CD4-positive, alpha-beta memory T cell (primary cell): ENCODE data around the gene NCOA3. TPM values are rescaled to one million over a fixed set of nuclear protein-coding genes. Genes with fewer than 3 reads are reported as not detected.

Source experiments
- CTCF ChIA-PET: fragments of 350-600 bp; sonication (Branson Sonifier 250); formaldehyde crosslinking; loops from one replicate; lab custom pipeline; 2021; ENCODE audit warnings: inconsistent platforms; ENCODE audit not compliant: partially characterized antibody; lab: Charles Lee
- POLR2A ChIA-PET: fragments of 350-600 bp; sonication (Branson Sonifier 250); formaldehyde crosslinking; loops from one replicate; lab custom pipeline; 2021; ENCODE audit not compliant: partially characterized antibody; lab: Charles Lee
- DNase-seq, 5 donors: peaks; one replicate each; pipeline versions ENCODE4 v3.0.0 to v3.0.0-alpha.2; 2020 to 2022; ENCODE audit warnings: mixed read lengths in 1 of 5
- H3K27ac ChIP-seq: one replicate; pipeline ENCODE4 v1.7.0; 2013; ENCODE audit warnings: low read depth, low read length
- H3K27me3 ChIP-seq: 2 replicates; pipeline ENCODE4 v1.7.0; 2013; ENCODE audit warnings: mild to moderate bottlenecking, low read length, moderate library complexity; ENCODE audit not compliant: insufficient read depth
- H3K36me3 ChIP-seq: 2 replicates; pipeline ENCODE4 v1.7.0; 2013; ENCODE audit warnings: mild to moderate bottlenecking, low read length, moderate library complexity; ENCODE audit not compliant: insufficient read depth
- H3K4me1 ChIP-seq: 2 replicates; pipeline ENCODE4 v1.7.0; 2013; ENCODE audit warnings: mild to moderate bottlenecking, low read length, moderate library complexity; ENCODE audit not compliant: insufficient read depth
- H3K4me3 ChIP-seq, 2 donors: one replicate each; pipeline ENCODE4 v1.7.0; 2013; ENCODE audit warnings: low read length in 2 of 2, mild to moderate bottlenecking in 1 of 2
- H3K9me3 ChIP-seq, 2 donors: one replicate each; pipeline ENCODE4 v1.7.0; 2013; ENCODE audit warnings: low read length in 2 of 2, control low read depth in 1 of 2; ENCODE audit not compliant: control insufficient read depth in 1 of 2
- H3K27ac Mint-ChIP-seq, 7 donors: one replicate each; pipeline ENCODE4 v1.8.0; 2020 to 2021; ENCODE audit warnings: mixed read lengths in 7 of 7, mild to moderate bottlenecking in 6 of 7, inconsistent platforms in 3 of 7, moderate library complexity in 3 of 7
- H3K27me3 Mint-ChIP-seq, 2 donors: one replicate each; pipeline ENCODE4 v1.8.0; 2020 to 2021; ENCODE audit warnings: mixed read lengths in 2 of 2
- H3K36me3 Mint-ChIP-seq, 2 donors: one replicate each; pipeline ENCODE4 v1.8.0; 2020 to 2021; ENCODE audit warnings: mixed read lengths in 2 of 2, inconsistent platforms in 1 of 2, mild to moderate bottlenecking in 1 of 2
- H3K4me1 Mint-ChIP-seq, 4 donors: one replicate each; pipeline ENCODE4 v1.8.0; 2020 to 2021; ENCODE audit warnings: mixed read lengths in 4 of 4, mild to moderate bottlenecking in 1 of 4
- H3K4me3 Mint-ChIP-seq, 8 donors: one replicate each; pipeline ENCODE4 v1.8.0; 2020 to 2021; ENCODE audit warnings: mixed read lengths in 8 of 8, mild to moderate bottlenecking in 7 of 8, moderate library complexity in 6 of 8, inconsistent platforms in 3 of 8
- H3K9me3 Mint-ChIP-seq, 8 donors: one replicate each; pipeline ENCODE4 v1.8.0; 2020 to 2021; ENCODE audit warnings: mixed read lengths in 8 of 8, mild to moderate bottlenecking in 5 of 8, inconsistent platforms in 3 of 8, moderate library complexity in 1 of 8
- intact Hi-C: fragments of 100-400 bp; cut with micrococcal nuclease; formaldehyde crosslinking; loops from one replicate; pipeline ENCODE4 v1.15.1; 2023
- polyA plus RNA-seq, 2 donors: library from polyadenylated mRNA; unstranded; fragments of 300-500 nt; fragmentation: Illumina TruSeq; gene quantifications; one replicate each; pipeline ENCODE4 v1.2.3, GENCODE V29; 2021
- total RNA-seq, 2 experiments: library from RNA; stranded (reverse); gene quantifications; one replicate each; pipeline ENCODE4 v1.2.3, GENCODE V29; 2021

Gene NCOA3
- total and polyA plus RNA-seq, 4 experiments from 2014 or later = 7.0 to 74.7 (median 46.2) TPM

DNA sequence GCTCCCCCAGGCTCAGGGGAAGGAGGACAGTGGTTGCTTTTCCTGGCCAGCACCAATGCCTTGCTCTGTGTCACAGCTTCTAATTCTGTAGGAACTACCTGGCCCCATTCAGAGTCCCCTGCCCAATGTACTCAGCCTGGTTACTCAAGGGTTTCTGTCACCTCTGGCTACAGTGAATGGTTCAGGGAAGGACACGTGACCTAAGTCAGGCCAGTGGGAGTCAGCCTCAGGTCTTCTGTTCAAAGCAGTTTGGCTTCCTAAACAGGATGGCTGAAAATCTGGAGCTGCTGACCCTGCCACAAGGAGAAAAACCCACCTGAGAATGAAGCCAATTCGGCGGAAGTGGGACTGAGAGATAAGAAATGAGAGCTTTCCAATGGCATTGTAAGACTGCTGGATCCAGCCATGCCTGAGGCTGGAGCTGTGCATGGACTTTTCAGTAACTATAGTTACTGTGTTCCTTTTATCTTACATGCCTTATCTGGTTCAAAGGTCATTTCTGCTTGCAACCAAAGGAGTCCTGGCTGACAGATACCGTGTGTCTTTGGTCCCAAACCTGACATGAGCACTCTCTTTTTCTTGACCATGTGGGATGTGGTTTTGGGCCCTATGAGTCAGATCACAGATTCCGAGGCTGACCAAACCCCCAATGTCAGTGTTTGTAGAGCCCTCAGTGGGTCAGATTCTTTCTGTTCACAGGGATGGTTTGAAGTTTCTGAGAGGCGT lies 179.3 kb downstream of the NCOA3 start:
- ChIA-PET CTCF (interaction anchor here (0.8 to 7.3 kb wide), 3 partner anchors 9 to 941 kb away, joined by 3 to 78 read pairs (median 4); no protein-coding TSS in a partner anchor), POLR2A (no interaction called here)
- Mint-ChIP-seq H3K27ac (no peak overlapping the region), H3K9me3 (peaks cover 0 to 3% (median 0%) of the 10 kb centered on the region in 8 donors), H3K36me3 (no peaks in the 10 kb centered on the region), H3K27me3 (no peaks in the 10 kb centered on the region), H3K4me1 (peaks cover 0 to 2% (median 0%) of the 10 kb centered on the region in 4 donors), H3K4me3 (no peak overlapping the region)
- no peaks in the 10 kb centered on the region for H3K9me3 ChIP-seq
- H3K4me3 ChIP-seq = no peak overlapping the region
- no peaks in the 10 kb centered on the region for H3K4me1 ChIP-seq
- intact Hi-C loops = no loop called here
- no peaks in the 10 kb centered on the region for H3K36me3 ChIP-seq
- H3K27me3 ChIP-seq = no peaks in the 10 kb centered on the region
- DNase-seq = no peak
- no peak overlapping the region for H3K27ac ChIP-seq

- Histone ChIP-seq H3K27ac (no peak overlapping the region), H3K9me3 (no peaks in the 10 kb centered on the region), H3K36me3 (no peaks in the 10 kb centered on the region), H3K4me3 (no peak overlapping the region), H3K4me1 (no peaks in the 10 kb centered on the region), H3K27me3 (no peaks in the 10 kb centered on the region)
- Mint-ChIP-seq H3K27ac (no peak overlapping the region), H3K27me3 (no peaks in the 10 kb centered on the region), H3K9me3 (peaks cover 0 to 3% (median 0%) of the 10 kb centered on the region in 8 donors), H3K36me3 (no peaks in the 10 kb centered on the region), H3K4me3 (no peak overlapping the region), H3K4me1 (peaks cover 0 to 2% (median 0%) of the 10 kb centered on the region in 4 donors)
- no peak for DNase-seq
- CTCF ChIA-PET = interaction anchor here (1.1 kb wide), 1 partner anchor 938 kb away, joined by 3 read pairs; no protein-coding TSS in a partner anchor
- intact Hi-C loops = no loop called here
- POLR2A ChIA-PET = no interaction called here
Measured at GRCh38 chr20:47682028-47682783, 180.5 kb downstream of the NCOA3 start.

DNA sequence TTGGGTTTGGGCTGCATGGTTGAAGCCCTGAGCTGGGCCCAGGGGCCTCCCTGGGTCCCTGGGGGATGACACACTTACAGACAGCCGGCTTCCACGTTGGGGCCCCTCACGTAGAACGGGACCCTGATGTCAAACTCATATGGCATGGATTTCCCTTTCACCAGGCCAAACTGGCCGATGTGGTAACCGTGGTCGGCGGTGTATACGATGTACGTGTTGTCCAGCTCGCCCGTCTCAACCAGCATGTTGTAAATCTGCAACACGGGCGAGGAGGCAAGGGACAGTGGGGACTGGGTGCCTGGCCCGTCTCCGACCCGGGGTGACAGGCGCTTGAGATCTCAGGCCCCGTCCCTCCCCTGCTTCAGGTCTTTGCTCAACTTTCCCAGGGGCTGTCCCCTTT lies 181.2 kb downstream of the NCOA3 start:
- CTCF ChIA-PET = interaction anchor here (1.1 kb wide), 1 partner anchor 938 kb away, joined by 3 read pairs; no protein-coding TSS in a partner anchor
- Histone ChIP-seq H3K9me3 (no peaks in the 10 kb centered on the region), H3K36me3 (no peaks in the 10 kb centered on the region), H3K27ac (no peak overlapping the region), H3K4me3 (no peak overlapping the region), H3K4me1 (no peaks in the 10 kb centered on the region), H3K27me3 (no peaks in the 10 kb centered on the region)
- no peak overlapping the region for H3K4me3 Mint-ChIP-seq
- intact Hi-C loops = no loop called here
- H3K36me3 Mint-ChIP-seq = no peaks in the 10 kb centered on the region
- H3K27ac Mint-ChIP-seq = no peak overlapping the region
- peaks cover 0 to 3% (median 0%) of the 10 kb centered on the region in 8 donors for H3K9me3 Mint-ChIP-seq
- H3K27me3 Mint-ChIP-seq = no peaks in the 10 kb centered on the region
- no peak for DNase-seq
- POLR2A ChIA-PET = no interaction called here
- peaks cover 0 to 1% (median 0%) of the 10 kb centered on the region in 4 donors for H3K4me1 Mint-ChIP-seq

- H3K4me3 ChIP-seq = no peak overlapping the region
- H3K36me3 ChIP-seq = no peaks in the 10 kb centered on the region
- H3K9me3 ChIP-seq = no peaks in the 10 kb centered on the region
- Mint-ChIP-seq H3K36me3 (no peaks in the 10 kb centered on the region), H3K4me3 (no peak overlapping the region), H3K4me1 (no peaks in the 10 kb centered on the region), H3K27ac (no peak overlapping the region), H3K9me3 (peaks cover 0 to 2% (median 0%) of the 10 kb centered on the region in 8 donors), H3K27me3 (no peaks in the 10 kb centered on the region)
- H3K4me1 ChIP-seq = no peaks in the 10 kb centered on the region
- H3K27ac ChIP-seq = no peak overlapping the region
- no peaks in the 10 kb centered on the region for H3K27me3 ChIP-seq
- POLR2A ChIA-PET = no interaction called here
- intact Hi-C loops = no loop called here
- CTCF ChIA-PET = no interaction called here
- DNase-seq = no peak
Measured at GRCh38 chr20:47684306-47685080, 182.8 kb downstream of the NCOA3 start.

- H3K36me3 Mint-ChIP-seq = no peaks in the 10 kb centered on the region
- no peak overlapping the region for H3K4me3 ChIP-seq
- peaks cover 0 to 5% of the 10 kb centered on the region in 2 donors for H3K27me3 Mint-ChIP-seq
- H3K9me3 ChIP-seq = no peaks in the 10 kb centered on the region
- ChIA-PET CTCF (no interaction called here), POLR2A (no interaction called here)
- H3K9me3 Mint-ChIP-seq = peaks cover 0 to 2% (median 0%) of the 10 kb centered on the region in 8 donors
- no peak for DNase-seq
- H3K36me3 ChIP-seq = no peaks in the 10 kb centered on the region
- intact Hi-C loops = no loop called here
- no peak overlapping the region for H3K27ac ChIP-seq
- H3K4me3 Mint-ChIP-seq = no peak overlapping the region
- no peaks in the 10 kb centered on the region for H3K27me3 ChIP-seq
- H3K4me1 ChIP-seq = no peaks in the 10 kb centered on the region
- H3K27ac Mint-ChIP-seq = no peak overlapping the region
- H3K4me1 Mint-ChIP-seq = no peaks in the 10 kb centered on the region
Measured at GRCh38 chr20:47686545-47686944, 184.9 kb downstream of the NCOA3 start.

DNA sequence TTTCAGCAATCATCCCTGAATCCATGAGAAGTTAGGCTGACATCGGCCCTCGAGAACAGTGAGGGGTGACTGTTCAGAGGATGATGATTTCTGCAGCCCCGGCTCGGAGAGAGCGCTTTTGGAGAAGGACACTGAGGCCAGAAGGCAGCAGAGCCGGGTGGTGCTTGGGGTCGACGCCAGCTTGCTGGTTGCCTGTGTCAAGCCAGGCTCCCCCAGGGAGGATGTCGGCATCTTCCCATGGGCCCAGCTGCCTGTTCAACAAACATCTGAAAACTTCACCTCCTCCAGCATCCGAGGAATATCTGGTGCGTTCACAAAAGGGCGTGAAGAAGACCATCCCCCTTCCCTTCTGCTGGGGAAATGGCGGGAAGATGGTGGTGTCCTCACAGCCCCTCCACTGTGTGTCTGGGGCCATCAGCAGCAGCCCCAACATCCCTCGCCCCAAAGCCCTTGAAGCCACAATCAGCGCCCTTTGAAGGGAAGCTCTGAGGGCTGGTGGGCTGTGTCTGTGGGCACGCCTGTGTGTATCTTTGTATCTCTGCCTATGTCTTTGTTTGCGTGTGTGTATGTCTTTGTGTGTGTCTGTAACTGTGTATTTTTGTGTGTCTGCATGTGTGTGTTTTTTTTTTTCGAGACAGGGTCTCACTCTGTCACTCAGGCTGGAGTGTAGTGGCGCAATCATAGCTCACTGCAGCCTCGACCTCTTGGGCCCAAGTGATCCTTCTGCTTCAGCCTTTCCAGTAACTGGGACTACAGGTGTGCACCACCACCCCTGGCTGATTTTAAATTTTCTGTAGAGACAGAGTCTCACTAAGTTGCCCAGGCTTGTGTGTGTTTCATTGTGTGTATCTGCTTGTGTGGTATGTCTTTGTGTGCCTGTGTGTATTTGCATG lies 185.7 kb downstream of the NCOA3 start:
- Mint-ChIP-seq H3K36me3 (no peaks in the 10 kb centered on the region), H3K27ac (no peak overlapping the region), H3K27me3 (peaks cover 0 to 5% of the 10 kb centered on the region in 2 donors), H3K4me3 (no peak overlapping the region), H3K4me1 (no peaks in the 10 kb centered on the region), H3K9me3 (peaks cover 0 to 2% (median 0%) of the 10 kb centered on the region in 8 donors)
- H3K4me3 ChIP-seq = no peak overlapping the region
- CTCF ChIA-PET = no interaction called here
- H3K9me3 ChIP-seq = no peaks in the 10 kb centered on the region
- no peak overlapping the region for H3K27ac ChIP-seq
- intact Hi-C loops = no loop called here
- H3K36me3 ChIP-seq = no peaks in the 10 kb centered on the region
- POLR2A ChIA-PET = no interaction called here
- no peaks in the 10 kb centered on the region for H3K27me3 ChIP-seq
- DNase-seq = no peak
- no peaks in the 10 kb centered on the region for H3K4me1 ChIP-seq
